H9 (cell line): Measurements from ENCODE around the gene DUOX1. TPM values are rescaled to one million over a fixed set of nuclear protein-coding genes. Genes with fewer than 3 reads are reported as not detected.
A peak's percentile ranks its signal among the peaks of the same experiment; 100 is the strongest.

ENCODE experiments used
- DNase-seq: peaks from one replicate; pipeline ENCODE4 v3.0.0-alpha.2; 2017
- H2AFZ ChIP-seq: one replicate; pipeline ENCODE4 v1.6.1; 2013; ENCODE audit warnings: mild to moderate bottlenecking, low read length, control low read depth, moderate library complexity
- H2AK5ac ChIP-seq: 2 replicates; pipeline ENCODE4 v1.6.1; 2013; ENCODE audit warnings: low read length, control low read depth, mixed read lengths; ENCODE audit not compliant: insufficient read length
- H2BK120ac ChIP-seq: one replicate; pipeline ENCODE4 v1.6.1; 2013; ENCODE audit warnings: low read depth, mild to moderate bottlenecking, low read length, control low read depth, inconsistent platforms; ENCODE audit not compliant: poor library complexity, severe bottlenecking
- H2BK12ac ChIP-seq: 2 replicates; pipeline ENCODE4 v1.6.1; 2013; ENCODE audit warnings: low read length, control low read depth, mixed read lengths, low read depth; ENCODE audit not compliant: insufficient read length
- H2BK15ac ChIP-seq: 2 replicates; pipeline ENCODE4 v1.6.1; 2013; ENCODE audit warnings: low read depth, low read length, control low read depth
- H2BK20ac ChIP-seq: one replicate; pipeline ENCODE4 v1.6.1; 2013; ENCODE audit warnings: low read depth, mild to moderate bottlenecking, low read length, control low read depth, inconsistent platforms; ENCODE audit not compliant: poor library complexity, severe bottlenecking
- H2BK5ac ChIP-seq: 2 replicates; pipeline ENCODE4 v1.6.1; 2013; ENCODE audit warnings: low read length, control low read depth, mixed read lengths; ENCODE audit not compliant: insufficient read length
- H3K14ac ChIP-seq: 2 replicates; pipeline ENCODE4 v1.6.1; 2013; ENCODE audit warnings: low read length, control low read depth; ENCODE audit not compliant: insufficient read depth
- H3K18ac ChIP-seq: 2 replicates; pipeline ENCODE4 v1.6.1; 2013; ENCODE audit warnings: low read depth, mild to moderate bottlenecking, mixed read lengths, low read length, control low read depth; ENCODE audit not compliant: insufficient read length
- H3K23ac ChIP-seq: 2 replicates; pipeline ENCODE4 v1.6.1; 2013; ENCODE audit warnings: low read length, control low read depth, mixed read lengths, low read depth; ENCODE audit not compliant: insufficient read length
- H3K23me2 ChIP-seq: 2 replicates; pipeline ENCODE4 v1.6.1; 2013; ENCODE audit warnings: low read depth, mild to moderate bottlenecking, mixed read lengths, low read length, control low read depth; ENCODE audit not compliant: insufficient read length, poor library complexity, severe bottlenecking
- H3K27ac ChIP-seq: 2 replicates; pipeline ENCODE4 v1.5.1; 2013; ENCODE audit warnings: low read length, control low read depth, mixed read lengths, low read depth; ENCODE audit not compliant: insufficient read length
- H3K27me3 ChIP-seq: 2 replicates; pipeline ENCODE4 v1.6.1; 2013; ENCODE audit warnings: low read length, control low read depth, inconsistent platforms; ENCODE audit not compliant: insufficient read depth
- H3K4ac ChIP-seq: 2 replicates; pipeline ENCODE4 v1.6.1; 2013; ENCODE audit warnings: low read depth, mild to moderate bottlenecking, control low read depth, inconsistent platforms, low read length, moderate library complexity
- H3K4me1 ChIP-seq: 2 replicates; pipeline ENCODE4 v1.6.1; 2013; ENCODE audit warnings: low read length, control low read depth, inconsistent platforms; ENCODE audit not compliant: insufficient read depth
- H3K4me2 ChIP-seq: 2 replicates; pipeline ENCODE4 v1.6.1; 2013; ENCODE audit warnings: low read length, control low read depth, mixed read lengths; ENCODE audit not compliant: insufficient read length, insufficient read depth
- H3K56ac ChIP-seq: 2 replicates; pipeline ENCODE4 v1.6.1; 2013; ENCODE audit warnings: low read depth, mild to moderate bottlenecking, mixed read lengths, low read length, control low read depth; ENCODE audit not compliant: insufficient read length
- H3K79me1 ChIP-seq: 2 replicates; pipeline ENCODE4 v1.6.1; 2013; ENCODE audit warnings: low read depth, mild to moderate bottlenecking, moderate library complexity, low read length, control low read depth, inconsistent platforms; ENCODE audit not compliant: insufficient read depth, poor library complexity, severe bottlenecking
- H3K79me2 ChIP-seq: 2 replicates; pipeline ENCODE4 v1.6.1; 2013; ENCODE audit warnings: low read length, control low read depth, inconsistent platforms; ENCODE audit not compliant: insufficient read depth
- H3K9ac ChIP-seq: 2 replicates; pipeline ENCODE4 v1.6.1; 2013; ENCODE audit warnings: low read length, control low read depth, mixed read lengths; ENCODE audit not compliant: insufficient read length; ENCODE audit errors: extremely low read depth
- H3K9me3 ChIP-seq: one replicate; pipeline ENCODE4 v1.6.1; 2013; ENCODE audit warnings: low read depth, low read length, inconsistent platforms; ENCODE audit not compliant: control insufficient read depth
- H3T11ph ChIP-seq: one replicate; pipeline ENCODE4 v1.6.1; 2013; ENCODE audit warnings: mild to moderate bottlenecking, low read length, control low read depth, inconsistent platforms
- H4K20me1 ChIP-seq: one replicate; pipeline ENCODE4 v1.6.1; 2013; ENCODE audit not compliant: control insufficient read depth, insufficient read length, insufficient read depth
- H4K5ac ChIP-seq: 2 replicates; pipeline ENCODE4 v1.6.1; 2013; ENCODE audit warnings: low read depth, mild to moderate bottlenecking, mixed read lengths, low read length, control low read depth; ENCODE audit not compliant: insufficient read length
- H4K8ac ChIP-seq: replicated peaks from 2 replicates; pipeline ENCODE4 v1.6.1; 2013; ENCODE audit warnings: low read length, control low read depth, mixed read lengths, low read depth; ENCODE audit not compliant: insufficient read length
- H4K91ac ChIP-seq: 2 replicates; pipeline ENCODE4 v1.6.1; 2013; ENCODE audit warnings: low read depth, mild to moderate bottlenecking, moderate library complexity, mixed read lengths, low read length, control low read depth; ENCODE audit not compliant: insufficient read length
- H3K27ac Mint-ChIP-seq, 3 experiments: 2 replicates in 2 of 3; 3 replicates in 1 of 3; pipeline ENCODE4 v1.8.0; 2020 to 2021; ENCODE audit warnings: mixed read lengths in 3 of 3, mild to moderate bottlenecking in 1 of 3, moderate library complexity in 1 of 3
- H3K27me3 Mint-ChIP-seq: 2 replicates; pipeline ENCODE4 v1.8.0; 2021; ENCODE audit warnings: low read depth, mild to moderate bottlenecking, moderate library complexity, mixed read lengths
- H3K36me3 Mint-ChIP-seq, 3 experiments: 2 replicates in 2 of 3; 3 replicates in 1 of 3; pipeline ENCODE4 v1.8.0; 2020 to 2021; ENCODE audit warnings: low read depth in 3 of 3, mixed read lengths in 3 of 3; ENCODE audit not compliant: insufficient read depth in 1 of 3
- H3K4me1 Mint-ChIP-seq, 2 experiments: 2 replicates each; pipeline ENCODE4 v1.8.0; 2020; ENCODE audit warnings: mixed read lengths in 2 of 2
- H3K4me3 Mint-ChIP-seq, 2 experiments: 2 replicates in 1 of 2; 3 replicates in 1 of 2; pipeline ENCODE4 v1.8.0; 2020 to 2021; ENCODE audit warnings: mild to moderate bottlenecking in 2 of 2, mixed read lengths in 2 of 2, moderate library complexity in 1 of 2
- H3K9me3 Mint-ChIP-seq, 2 experiments: 2 replicates in 1 of 2; 3 replicates in 1 of 2; pipeline ENCODE4 v1.8.0; 2020; ENCODE audit warnings: mild to moderate bottlenecking in 2 of 2, mixed read lengths in 2 of 2, moderate library complexity in 1 of 2
- WGBS: extraction: QIAGEN DNeasy Blood & Tissue Kit; methylation state at CpG from one replicate; pipeline ENCODE4 v1.1.7; 2013; ENCODE audit warnings: missing lambda C conversion rate, low lambda C conversion rate, mixed read lengths; ENCODE audit not compliant: insufficient read length; ENCODE audit errors: extremely low coverage; 5-methylcytosine and 5-hydroxymethylcytosine counted together
- total RNA-seq: library from RNA; stranded (reverse); gene quantifications from 2 replicates; pipeline ENCODE4 v1.2.1, GENCODE V29; 2021
- TF ChIP-seq, protein P1 (sequence below): fragments of 200-600 bp; sonication (generic); conservative IDR thresholded peaks from 3 replicates; pipeline ENCODE4 v1.8.0; 2021; ENCODE audit warnings: antibody characterized with exemption, mild to moderate bottlenecking

The DUOX1 gene
- total RNA-seq, 1 experiment from 2014 or later, result 2.6 TPM

DNA sequence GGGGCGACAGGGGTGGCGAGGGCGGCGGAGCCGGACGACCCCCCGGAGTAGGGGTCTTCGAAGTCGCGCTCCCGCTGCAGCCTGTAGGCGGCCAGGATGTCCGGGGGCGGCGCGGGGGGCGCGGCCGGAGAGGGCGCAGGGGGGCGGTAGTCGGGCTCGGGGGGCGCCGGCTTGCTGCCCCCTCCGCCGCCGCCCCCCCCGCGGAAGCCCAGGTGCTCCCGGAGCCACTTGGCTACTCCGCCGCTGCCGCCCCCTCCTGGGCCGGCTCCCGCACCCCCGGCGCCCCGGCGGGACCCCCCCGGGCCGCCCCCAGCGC lies 57.7 kb downstream of the DUOX1 start:
- peaks cover 42 to 43% of the 10 kb centered on the region in 2 experiments for H3K4me1 Mint-ChIP-seq
- peaks cover 6% of the 10 kb centered on the region; the same call in 1 of the 2 replicates for H3K27me3 ChIP-seq
- peaks cover 13% of the 10 kb centered on the region for H3K79me1 ChIP-seq
- no peak overlapping the region for H3K18ac ChIP-seq
- H2BK15ac ChIP-seq, result no peak overlapping the region
- peak overlapping the region; percentile 56 for H3K4me2 ChIP-seq
- no peak overlapping the region for H3K27ac Mint-ChIP-seq
- peaks cover 38% of the 10 kb centered on the region for H3K27me3 Mint-ChIP-seq
- no peak overlapping the region for H3T11ph ChIP-seq
- H2AK5ac ChIP-seq, result no peak overlapping the region
- peaks cover 0 to 6% (median 5%) of the 10 kb centered on the region in 3 experiments; a peak in 2 of 7 replicates for H3K36me3 Mint-ChIP-seq
- no peak overlapping the region for H3K56ac ChIP-seq
- peaks cover 3% of the 10 kb centered on the region; the same call in 1 of the 2 replicates for H3K79me2 ChIP-seq
- H3K4me1 ChIP-seq, result peaks cover 16% of the 10 kb centered on the region
- peaks cover 5% of the 10 kb centered on the region for H3K23me2 ChIP-seq
- TF ChIP-seq, protein P1, sequence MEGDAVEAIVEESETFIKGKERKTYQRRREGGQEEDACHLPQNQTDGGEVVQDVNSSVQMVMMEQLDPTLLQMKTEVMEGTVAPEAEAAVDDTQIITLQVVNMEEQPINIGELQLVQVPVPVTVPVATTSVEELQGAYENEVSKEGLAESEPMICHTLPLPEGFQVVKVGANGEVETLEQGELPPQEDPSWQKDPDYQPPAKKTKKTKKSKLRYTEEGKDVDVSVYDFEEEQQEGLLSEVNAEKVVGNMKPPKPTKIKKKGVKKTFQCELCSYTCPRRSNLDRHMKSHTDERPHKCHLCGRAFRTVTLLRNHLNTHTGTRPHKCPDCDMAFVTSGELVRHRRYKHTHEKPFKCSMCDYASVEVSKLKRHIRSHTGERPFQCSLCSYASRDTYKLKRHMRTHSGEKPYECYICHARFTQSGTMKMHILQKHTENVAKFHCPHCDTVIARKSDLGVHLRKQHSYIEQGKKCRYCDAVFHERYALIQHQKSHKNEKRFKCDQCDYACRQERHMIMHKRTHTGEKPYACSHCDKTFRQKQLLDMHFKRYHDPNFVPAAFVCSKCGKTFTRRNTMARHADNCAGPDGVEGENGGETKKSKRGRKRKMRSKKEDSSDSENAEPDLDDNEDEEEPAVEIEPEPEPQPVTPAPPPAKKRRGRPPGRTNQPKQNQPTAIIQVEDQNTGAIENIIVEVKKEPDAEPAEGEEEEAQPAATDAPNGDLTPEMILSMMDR, result no peak
- H3K4ac ChIP-seq, result no peak overlapping the region
- no peak overlapping the region for H4K8ac ChIP-seq
- H4K5ac ChIP-seq, result no peak overlapping the region
- no peak overlapping the region for H4K91ac ChIP-seq
- no peak overlapping the region for H3K9ac ChIP-seq
- no peak overlapping the region for H2AFZ ChIP-seq
- no peaks in the 10 kb centered on the region for H4K20me1 ChIP-seq
- H3K9me3 Mint-ChIP-seq, result no peaks in the 10 kb centered on the region; a peak in 2 of 5 replicates
- H3K4me3 Mint-ChIP-seq, result peak overlapping the region; percentile 87 to 97; a peak in 3 of 5 replicates
- H3K14ac ChIP-seq, result no peak overlapping the region
- H3K27ac ChIP-seq, result no peak overlapping the region
- WGBS, result no CpG with 5 or more reads among the region's 43 CpGs
- no peak overlapping the region for H2BK5ac ChIP-seq
- H2BK120ac ChIP-seq, result no peak overlapping the region
- no peak overlapping the region for H3K23ac ChIP-seq
- no peak for DNase-seq
- no peaks in the 10 kb centered on the region for H3K9me3 ChIP-seq
- no peak overlapping the region for H2BK12ac ChIP-seq
- H2BK20ac ChIP-seq, result no peak overlapping the region
